Measurements from ENCODE around the gene WIPF1. TPM values are rescaled to one million over a fixed set of nuclear protein-coding genes. Genes with fewer than 3 reads are reported as not detected.
"Not testable (repeated sequence)": the region's sequence is repeated elsewhere in the genome, so short reads cannot be mapped to it uniquely, and the experiment has no call there.

The WIPF1 gene
- polyA plus RNA-seq, 6 donors from 2014 or later = 67.8 to 119 (median 95.5) TPM

DNA sequence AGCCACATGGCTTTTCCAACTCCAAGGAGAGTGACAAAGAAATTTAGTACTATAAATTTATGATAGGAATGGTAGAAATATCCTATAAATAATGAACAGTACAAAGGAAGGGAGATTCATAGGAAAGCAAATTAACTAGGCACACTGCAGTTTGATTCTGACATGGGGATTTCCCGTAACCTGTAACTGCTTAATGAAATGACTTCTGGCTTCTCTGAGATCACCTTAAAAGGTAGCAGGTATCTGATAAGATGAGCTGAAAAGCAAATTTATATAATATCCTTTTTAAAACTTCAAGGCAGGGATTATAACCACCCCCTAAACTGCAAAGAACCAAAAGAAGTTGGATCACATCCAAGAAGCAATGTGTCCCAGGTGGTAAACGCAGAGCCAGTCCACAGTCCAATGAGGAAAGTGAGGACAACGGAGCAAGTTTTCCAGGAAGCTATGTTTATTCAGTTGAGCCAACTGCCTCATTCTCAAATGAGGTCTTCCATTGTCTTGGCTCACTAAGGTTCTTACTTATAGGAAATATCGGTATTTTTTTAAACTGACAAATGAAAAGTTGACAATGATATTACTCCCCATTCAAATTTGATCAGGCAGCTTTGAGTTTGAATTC lies 43.0 kb downstream of the WIPF1 start:
- no peaks in the 10 kb centered on the region for H3K27me3 Mint-ChIP-seq
- no peaks in the 10 kb centered on the region for H3K36me3 Mint-ChIP-seq
- ATAC-seq (ENCODE audit: low read depth in 2 of 2) (peak; percentile 56), DNase-seq (no peak)
- H3K27ac Mint-ChIP-seq = peak overlapping the region; percentile 79 to 97 (median 93)
- H3K4me3 Mint-ChIP-seq = peak overlapping the region in 5 of 8 donors; percentile 21 to 76 (median 67)
- H3K9me3 Mint-ChIP-seq = no peaks in the 10 kb centered on the region
- peaks cover 24 to 42% (median 25%) of the 10 kb centered on the region in 3 donors for H3K4me1 Mint-ChIP-seq

DNA sequence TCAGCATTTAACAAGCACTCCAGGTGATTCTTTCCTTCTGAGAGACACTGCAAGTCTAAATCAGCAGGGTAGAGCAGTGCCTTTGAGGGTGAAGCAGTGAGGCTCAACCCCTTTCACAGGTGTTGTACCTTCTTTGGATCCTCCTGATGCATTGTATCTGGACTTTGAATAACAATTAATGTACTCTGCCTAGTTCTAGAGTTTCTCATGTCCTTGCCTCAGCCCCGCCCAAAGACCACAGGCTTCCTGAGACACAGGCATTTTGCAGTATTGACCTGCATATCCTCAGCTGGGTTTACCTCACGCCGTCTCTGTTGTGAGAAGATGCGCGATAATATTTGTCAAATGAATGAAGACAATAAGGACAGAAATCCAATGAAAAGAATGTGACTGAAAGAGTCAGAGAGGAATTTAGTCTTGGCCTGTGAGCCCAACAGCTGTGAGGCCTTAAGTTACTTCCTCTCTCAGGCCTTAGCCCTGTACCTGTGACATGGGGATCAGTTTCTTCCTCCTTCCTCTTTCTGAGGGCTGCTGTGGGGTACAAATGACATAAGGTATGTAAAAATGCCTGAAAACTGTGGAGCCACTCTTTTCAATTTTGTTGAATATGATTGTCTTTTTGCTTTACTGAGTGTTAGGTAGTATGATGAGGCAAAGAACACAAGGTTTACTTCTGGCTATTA lies 43.7 kb downstream of the WIPF1 start:
- H3K27me3 Mint-ChIP-seq = no peaks in the 10 kb centered on the region
- no peaks in the 10 kb centered on the region for H3K36me3 Mint-ChIP-seq
- DNase-seq = peak; percentile 70
- H3K4me1 Mint-ChIP-seq = peaks cover 24 to 42% (median 25%) of the 10 kb centered on the region in 3 donors
- H3K27ac Mint-ChIP-seq = peak overlapping the region; percentile 79 to 97 (median 93)
- H3K4me3 Mint-ChIP-seq = peak overlapping the region; percentile 1 to 76 (median 56)
- no peaks in the 10 kb centered on the region for H3K9me3 Mint-ChIP-seq
- ATAC-seq (ENCODE audit: low read depth in 2 of 2) = peak; percentile 97 to 98

DNA sequence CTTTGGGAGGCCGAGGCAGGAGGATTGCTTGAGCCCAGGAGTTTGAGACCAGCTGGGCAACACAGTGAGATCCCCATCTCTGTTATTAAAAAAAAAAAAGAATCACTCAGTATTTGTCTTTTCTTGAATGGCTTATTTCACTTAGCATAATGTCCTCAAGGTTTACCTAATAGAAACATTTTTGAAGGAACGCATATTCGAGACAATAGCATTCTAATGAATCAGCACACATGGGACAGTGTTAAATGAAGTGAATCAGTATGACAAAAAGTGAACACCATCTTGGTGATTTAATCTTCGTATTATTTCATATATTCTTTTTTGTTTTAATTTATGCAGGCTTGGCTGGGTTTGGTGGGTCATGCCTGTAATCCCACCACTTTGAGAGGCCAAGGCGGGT lies 44.7 kb downstream of the WIPF1 start:
- Mint-ChIP-seq H3K27me3 (no peaks in the 10 kb centered on the region), H3K9me3 (no peaks in the 10 kb centered on the region), H3K4me3 (peak overlapping the region in 5 of 8 donors; percentile 30 to 57 (median 48)), H3K4me1 (peaks cover 24 to 42% (median 25%) of the 10 kb centered on the region in 3 donors), H3K36me3 (no peaks in the 10 kb centered on the region), H3K27ac (peak overlapping the region; percentile 30 to 93 (median 86))
- ATAC-seq (ENCODE audit: low read depth in 2 of 2) = no peak
- no peak for DNase-seq

DNA sequence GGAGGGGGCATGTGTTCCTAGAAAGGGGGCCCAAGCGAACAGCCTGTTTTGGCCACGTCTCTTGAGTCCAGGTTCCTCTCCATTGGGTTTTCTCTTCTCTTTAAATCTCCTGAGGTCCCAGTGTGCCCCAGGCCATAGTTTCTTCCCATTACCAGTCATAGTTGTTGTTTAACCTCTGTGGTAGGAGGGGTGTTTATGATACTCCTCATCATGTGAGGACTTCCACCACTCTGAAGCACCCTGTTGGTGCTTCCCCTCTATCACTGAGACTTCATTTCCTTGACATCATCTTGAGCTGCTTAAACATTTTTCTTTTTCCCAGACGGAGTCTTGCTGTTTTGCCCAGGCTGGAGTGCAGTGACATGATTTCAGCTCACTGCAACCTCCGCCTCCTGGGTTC lies 45.9 kb downstream of the WIPF1 start:
- Mint-ChIP-seq H3K4me3 (peak overlapping the region in 2 of 8 donors; percentile 31 to 43), H3K27me3 (no peaks in the 10 kb centered on the region), H3K27ac (peak overlapping the region; percentile 64 to 95 (median 92)), H3K4me1 (peaks cover 28 to 46% (median 29%) of the 10 kb centered on the region in 3 donors), H3K36me3 (no peaks in the 10 kb centered on the region), H3K9me3 (no peaks in the 10 kb centered on the region)
- DNase-seq (no peak), ATAC-seq (ENCODE audit: low read depth in 2 of 2) (no peak)

DNA sequence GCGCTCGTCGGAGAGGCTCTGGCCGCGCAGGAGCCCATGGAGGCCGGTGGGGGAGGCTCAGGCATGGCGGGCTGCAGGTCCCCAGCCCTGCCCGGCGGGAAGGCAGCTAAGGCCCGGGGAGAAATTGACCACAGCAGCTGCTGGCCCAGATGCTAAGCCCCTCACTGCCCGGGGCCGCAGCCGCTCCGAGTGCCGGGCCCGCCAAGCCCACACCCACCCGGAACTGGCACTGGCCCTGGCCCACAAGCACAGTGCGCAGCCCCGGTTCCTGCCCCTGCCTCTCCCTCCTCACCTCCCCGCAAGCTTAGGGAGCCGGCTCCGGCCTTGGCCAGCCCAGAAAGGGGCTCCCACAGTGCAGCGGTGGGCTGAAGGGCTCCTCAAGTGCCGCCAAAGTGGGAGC lies 49.0 kb downstream of the WIPF1 start:
- H3K27ac Mint-ChIP-seq; DNase-seq; H3K27me3 Mint-ChIP-seq; H3K9me3 Mint-ChIP-seq; H3K4me3 Mint-ChIP-seq; ATAC-seq (ENCODE audit: low read depth in 2 of 2); H3K36me3 Mint-ChIP-seq: not testable (repeated sequence)
- H3K4me1 Mint-ChIP-seq = peaks cover 19 to 32% (median 24%) of the 10 kb centered on the region in 3 donors

DNA sequence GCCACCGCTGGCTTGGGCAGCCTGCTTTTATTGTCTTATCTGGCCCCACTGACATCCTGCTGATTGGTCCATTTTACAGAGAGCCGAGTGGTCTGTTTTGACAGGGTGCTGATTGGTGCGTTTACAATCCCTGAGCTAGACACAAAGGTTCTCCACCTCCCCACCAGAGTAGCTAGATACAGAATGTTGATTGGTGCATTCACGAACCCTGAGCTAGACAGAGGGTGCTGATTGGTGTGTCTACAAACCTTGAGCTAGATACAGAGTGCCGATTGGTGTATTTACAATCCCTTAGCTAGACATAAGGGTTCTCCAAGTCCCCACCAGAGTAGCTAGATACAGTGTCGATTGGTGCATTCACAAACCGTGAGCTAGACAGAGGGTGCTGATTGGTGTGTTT lies 49.6 kb downstream of the WIPF1 start:
- not testable (repeated sequence) for H3K36me3 Mint-ChIP-seq
- peak overlapping the region in 1 of 6 donors; percentile 28 for H3K27ac Mint-ChIP-seq

DNA sequence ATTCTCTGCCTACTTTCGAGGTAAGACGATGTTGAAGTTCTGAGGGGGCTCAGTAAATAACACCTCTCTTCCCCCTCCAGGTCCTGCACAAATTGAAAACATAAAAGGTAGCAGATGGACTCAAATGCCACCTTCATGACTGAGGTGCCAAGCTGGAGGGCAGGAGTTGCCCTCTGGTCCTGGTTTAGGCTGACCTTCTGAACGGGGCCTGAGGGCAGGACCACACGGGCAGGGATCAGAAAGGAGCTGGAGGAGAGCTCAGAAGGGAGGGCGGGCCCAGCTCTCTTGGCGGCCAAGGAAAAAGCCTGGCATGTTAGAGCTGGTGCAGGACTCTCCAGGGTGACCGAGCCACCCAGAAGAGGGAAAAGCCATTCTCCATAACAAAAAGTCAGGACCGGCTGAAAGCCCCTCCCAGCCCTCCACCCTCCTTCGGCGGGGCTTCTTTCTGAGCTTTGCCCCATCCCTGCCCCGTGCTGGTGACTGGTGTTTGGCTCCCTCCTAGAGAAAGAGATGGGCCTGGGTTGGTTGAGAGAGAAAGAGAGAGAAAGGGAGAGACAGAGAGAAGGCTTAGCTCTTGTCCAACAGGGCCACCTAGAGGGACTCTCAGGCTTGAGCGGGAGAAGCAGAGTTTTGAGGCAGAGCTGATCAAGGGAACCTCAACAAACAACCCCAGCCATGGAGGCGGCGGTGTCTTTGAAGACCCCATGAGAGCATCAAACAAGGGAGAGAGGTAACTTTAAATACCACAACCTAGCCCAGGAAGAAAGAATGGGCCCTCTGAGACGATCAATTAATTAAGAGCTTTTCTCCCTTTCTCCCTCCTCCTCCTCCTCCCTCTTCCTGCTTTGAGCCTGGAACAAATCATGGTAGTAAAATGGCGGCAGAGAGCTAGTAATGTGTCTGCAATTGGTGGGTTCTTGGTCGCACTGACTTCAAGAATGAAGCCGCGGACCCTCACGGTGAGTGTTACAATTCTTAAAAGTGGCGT lies 50.8 kb downstream of the WIPF1 start:
- no peaks in the 10 kb centered on the region for H3K27me3 Mint-ChIP-seq
- no peaks in the 10 kb centered on the region for H3K9me3 Mint-ChIP-seq
- ATAC-seq (ENCODE audit: low read depth in 2 of 2) (peak in 1 of 2 donors; percentile 45), DNase-seq (no peak)
- H3K4me1 Mint-ChIP-seq = peaks cover 9 to 15% (median 11%) of the 10 kb centered on the region in 3 donors
- H3K4me3 Mint-ChIP-seq = peak overlapping the region in 1 of 8 donors; percentile 56
- H3K36me3 Mint-ChIP-seq = no peaks in the 10 kb centered on the region
- H3K27ac Mint-ChIP-seq = peak overlapping the region in 4 of 6 donors; percentile 14 to 78 (median 74)

More for the DNA sequence above, 49.6 kb downstream of the WIPF1 start:
- H3K9me3 Mint-ChIP-seq; H3K4me3 Mint-ChIP-seq; DNase-seq; ATAC-seq (ENCODE audit: low read depth in 2 of 2); H3K27me3 Mint-ChIP-seq: not testable (repeated sequence)
- H3K4me1 Mint-ChIP-seq = peaks cover 19 to 27% (median 21%) of the 10 kb centered on the region in 3 donors

DNA sequence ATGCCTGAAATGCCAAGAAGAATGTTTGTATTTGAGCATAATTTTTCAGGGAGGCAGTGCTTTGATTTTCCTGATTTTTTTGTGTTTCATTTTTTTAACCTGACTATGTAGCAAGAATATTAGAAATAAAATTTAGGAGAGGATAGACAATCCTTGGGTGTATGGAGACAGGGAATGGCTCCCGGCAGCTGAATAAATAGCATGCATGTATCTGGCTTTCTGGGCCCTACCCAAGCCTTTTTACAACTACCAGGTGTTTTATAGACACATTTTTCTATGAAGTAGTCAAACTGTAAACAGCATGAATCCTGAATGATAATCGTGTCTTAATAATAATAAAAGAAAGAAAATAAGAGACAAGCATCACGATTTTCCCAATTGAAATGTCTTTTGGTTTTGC lies 52.4 kb downstream of the WIPF1 start:
- H3K27ac Mint-ChIP-seq = no peak overlapping the region

DNA sequence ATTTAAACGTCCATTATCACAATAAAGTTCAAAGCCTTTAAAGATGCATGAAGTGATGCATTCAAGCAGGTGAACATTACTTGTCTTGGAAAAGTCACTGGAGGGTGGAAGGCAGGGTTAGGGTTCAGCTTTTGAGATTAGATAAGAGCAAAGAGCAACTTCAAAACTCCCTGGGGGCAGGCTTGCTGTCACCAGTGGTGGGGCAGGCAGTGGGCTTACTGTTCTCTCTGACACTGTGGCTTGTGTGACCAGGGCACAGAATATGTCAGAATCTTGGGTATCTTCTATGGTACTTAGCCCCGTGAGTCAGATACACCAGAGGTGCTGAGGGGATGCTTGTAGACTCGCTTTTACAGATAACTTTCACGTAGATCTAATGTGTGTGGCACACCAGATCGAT lies 52.8 kb downstream of the WIPF1 start:
- Mint-ChIP-seq H3K27me3 (no peaks in the 10 kb centered on the region), H3K36me3 (no peaks in the 10 kb centered on the region), H3K9me3 (no peaks in the 10 kb centered on the region), H3K4me1 (peaks cover 4 to 8% (median 5%) of the 10 kb centered on the region in 3 donors), H3K27ac (no peak overlapping the region), H3K4me3 (no peak overlapping the region)
- DNase-seq = no peak
- ATAC-seq (ENCODE audit: low read depth in 2 of 2) = no peak

More for the DNA sequence above, 52.4 kb downstream of the WIPF1 start:
- Mint-ChIP-seq H3K27me3 (no peaks in the 10 kb centered on the region), H3K36me3 (no peaks in the 10 kb centered on the region), H3K4me3 (no peak overlapping the region), H3K9me3 (no peaks in the 10 kb centered on the region), H3K4me1 (peaks cover 5 to 8% (median 6%) of the 10 kb centered on the region in 3 donors)
- DNase-seq (no peak), ATAC-seq (ENCODE audit: low read depth in 2 of 2) (no peak)

DNA sequence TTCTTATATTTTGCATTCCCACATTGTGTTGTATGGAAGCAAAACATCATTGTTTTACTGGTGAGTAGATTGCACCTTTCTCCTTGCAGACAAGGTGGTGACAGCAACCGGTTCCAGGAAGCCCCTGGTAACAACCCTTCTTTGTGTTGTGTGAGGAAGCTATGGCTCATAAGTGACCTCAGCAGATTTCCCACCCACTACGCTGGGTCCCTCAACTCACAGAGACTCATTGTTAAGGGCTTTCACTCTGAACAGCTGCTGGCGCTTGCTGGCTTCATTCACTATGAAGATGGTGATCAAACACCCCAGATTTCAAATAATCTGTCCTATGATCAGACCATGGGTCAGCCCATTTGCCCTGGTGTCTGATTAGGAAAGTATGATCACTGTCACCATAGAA lies 53.4 kb downstream of the WIPF1 start:
- Mint-ChIP-seq H3K27ac (no peak overlapping the region), H3K27me3 (peaks cover 0 to under 1% (median 0%) of the 10 kb centered on the region in 3 donors), H3K4me3 (no peak overlapping the region), H3K9me3 (no peaks in the 10 kb centered on the region), H3K36me3 (no peaks in the 10 kb centered on the region), H3K4me1 (peaks cover 4 to 8% (median 5%) of the 10 kb centered on the region in 3 donors)
- ATAC-seq (ENCODE audit: low read depth in 2 of 2) (no peak), DNase-seq (no peak)

DNA sequence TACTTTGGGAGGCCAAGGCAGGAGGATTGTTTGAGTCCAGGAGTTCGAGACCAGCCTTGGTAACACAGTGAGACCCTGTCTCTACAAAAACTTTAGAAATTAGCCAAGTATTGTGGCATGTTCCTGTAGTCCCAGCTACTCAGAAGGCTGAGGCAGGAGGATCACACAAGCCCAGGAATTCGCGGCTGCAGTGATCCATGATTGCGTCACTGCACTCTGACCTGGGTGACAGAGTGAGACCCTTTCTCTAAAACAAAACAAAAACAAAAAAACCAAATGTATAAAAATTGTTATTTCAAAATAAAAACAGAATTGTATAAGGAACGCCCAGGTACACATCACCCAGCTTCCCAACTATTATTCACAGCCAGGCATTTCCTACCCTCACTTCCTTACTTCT lies 56.7 kb downstream of the WIPF1 start:
- no peak overlapping the region for H3K4me3 Mint-ChIP-seq
- DNase-seq (no peak), ATAC-seq (ENCODE audit: low read depth in 2 of 2) (no peak)
- H3K27ac Mint-ChIP-seq = peak overlapping the region in 1 of 6 donors; percentile 21
- H3K27me3 Mint-ChIP-seq = peaks cover 0 to 6% (median 6%) of the 10 kb centered on the region in 3 donors
- no peaks in the 10 kb centered on the region for H3K9me3 Mint-ChIP-seq
- H3K4me1 Mint-ChIP-seq = peaks cover 0 to 4% (median 4%) of the 10 kb centered on the region in 3 donors
- H3K36me3 Mint-ChIP-seq = no peaks in the 10 kb centered on the region

DNA sequence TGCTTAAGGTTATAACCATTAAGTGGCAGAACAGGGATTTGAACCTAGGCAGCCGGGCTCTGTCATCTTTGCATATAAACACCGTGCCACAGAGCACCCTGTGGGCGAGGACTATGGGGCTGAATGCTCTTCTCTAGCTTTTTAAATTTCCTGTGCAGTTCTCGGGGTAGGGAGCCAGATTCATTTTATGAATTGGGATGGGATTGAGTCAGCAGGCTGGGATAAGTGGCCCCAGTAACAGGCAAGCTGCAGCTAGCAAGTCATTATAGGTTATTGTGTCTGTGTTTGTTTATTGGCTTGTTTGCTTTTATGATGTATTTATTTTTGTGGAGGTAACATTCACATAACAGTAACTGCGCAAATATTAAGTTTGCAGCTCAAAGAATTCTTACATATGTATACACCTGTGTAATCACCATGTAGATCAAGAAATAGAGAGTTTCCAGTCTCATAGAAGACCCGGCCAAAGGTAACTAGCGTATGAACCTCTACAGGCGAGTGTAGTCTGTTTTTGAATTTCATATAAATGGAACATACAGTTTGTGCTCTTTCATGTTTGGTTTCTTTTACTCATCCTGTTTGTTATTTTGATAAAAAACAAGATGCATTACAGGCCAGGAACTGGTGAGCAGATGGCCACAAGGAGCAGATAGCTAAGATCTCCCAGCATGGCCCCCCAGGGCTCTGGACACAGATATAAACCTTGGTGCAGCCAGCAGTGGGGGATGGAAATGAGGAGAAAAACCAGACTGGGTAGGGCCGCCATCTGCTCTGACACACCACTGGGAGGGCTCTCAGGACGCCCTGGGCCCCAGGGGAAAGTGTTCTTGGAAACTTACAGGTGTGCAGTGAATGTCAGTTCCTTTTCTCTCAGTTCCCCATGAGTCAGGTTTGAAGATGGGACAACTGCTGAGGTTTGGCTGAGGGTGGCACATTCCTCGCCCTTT lies 61.6 kb downstream of the WIPF1 start:
- ATAC-seq (ENCODE audit: low read depth in 2 of 2) (no peak), DNase-seq (no peak)
- H3K36me3 Mint-ChIP-seq = no peaks in the 10 kb centered on the region
- H3K27ac Mint-ChIP-seq = no peak overlapping the region
- no peaks in the 10 kb centered on the region for H3K9me3 Mint-ChIP-seq
- H3K4me3 Mint-ChIP-seq = no peak overlapping the region
- H3K4me1 Mint-ChIP-seq = peaks cover 0 to 4% (median 0%) of the 10 kb centered on the region in 3 donors
- H3K27me3 Mint-ChIP-seq = peaks cover 0 to 16% (median 6%) of the 10 kb centered on the region in 3 donors
